ENCODE measurements around the gene SCGB1A1.
"Not testable (repeated sequence)": the region's sequence is repeated elsewhere in the genome, so short reads cannot be mapped to it uniquely, and the experiment has no call there.

SCGB1A1 gene

DNA sequence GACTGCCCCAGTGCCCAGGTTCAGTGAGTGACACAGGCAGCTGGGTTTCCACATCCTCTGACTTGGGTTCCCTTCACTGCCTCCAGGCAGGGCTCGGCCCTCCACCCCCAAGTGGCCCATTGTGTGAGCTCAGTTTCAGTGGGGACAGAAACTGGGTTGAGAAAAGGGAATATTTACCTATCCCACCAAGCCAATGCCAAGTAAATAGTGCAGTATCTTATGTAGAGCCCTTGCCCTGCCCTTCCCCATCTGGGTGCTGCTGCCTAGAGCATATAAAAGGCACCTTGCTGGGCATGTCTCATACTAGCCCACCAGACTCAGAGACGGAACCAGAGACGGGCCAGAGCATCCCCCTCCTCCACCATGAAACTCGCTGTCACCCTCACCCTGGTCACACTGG, at the start of gene SCGB1A1:
SCGB1A1 (plus strand) TSS at position 301 of the 400 bp plus-strand sequence; CDS start at position 364, 63 bp downstream.
- no peak for DNase-seq

DNA sequence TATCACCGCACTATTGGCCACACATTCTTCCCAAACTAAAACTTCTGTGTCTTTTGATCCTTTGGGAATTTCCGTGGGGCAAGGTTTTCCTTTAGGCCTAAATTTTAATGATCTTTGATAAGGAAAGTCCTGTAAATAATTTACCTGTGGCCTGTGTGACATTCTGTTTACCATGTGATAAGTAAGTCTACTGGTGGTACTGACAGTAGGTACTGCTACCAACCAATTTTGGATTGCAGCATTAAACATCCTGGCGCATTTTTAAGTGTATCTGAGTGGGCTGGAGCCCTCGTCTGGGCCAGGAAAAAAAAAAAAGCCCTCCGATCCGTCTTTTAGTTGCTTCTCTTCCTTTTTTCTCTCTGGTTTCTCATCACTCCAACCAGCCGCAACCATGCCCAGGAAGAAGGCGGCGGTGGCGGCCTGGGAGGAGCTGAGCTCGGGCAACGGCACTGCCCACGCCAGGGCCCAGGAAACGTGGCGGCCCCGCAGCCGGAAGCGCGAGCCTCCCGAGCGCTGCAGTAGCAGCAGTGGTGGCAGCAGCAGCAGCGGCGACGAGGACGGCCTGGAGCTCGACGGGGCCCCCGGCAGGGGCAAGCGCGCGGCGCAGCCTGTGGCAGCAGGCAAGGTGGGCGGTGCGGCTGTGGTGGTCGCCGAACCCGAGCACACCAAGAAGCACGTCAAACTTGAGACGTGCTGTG, 47.9 kb upstream of the SCGB1A1 start:
- peak; percentile 48 for DNase-seq

DNA sequence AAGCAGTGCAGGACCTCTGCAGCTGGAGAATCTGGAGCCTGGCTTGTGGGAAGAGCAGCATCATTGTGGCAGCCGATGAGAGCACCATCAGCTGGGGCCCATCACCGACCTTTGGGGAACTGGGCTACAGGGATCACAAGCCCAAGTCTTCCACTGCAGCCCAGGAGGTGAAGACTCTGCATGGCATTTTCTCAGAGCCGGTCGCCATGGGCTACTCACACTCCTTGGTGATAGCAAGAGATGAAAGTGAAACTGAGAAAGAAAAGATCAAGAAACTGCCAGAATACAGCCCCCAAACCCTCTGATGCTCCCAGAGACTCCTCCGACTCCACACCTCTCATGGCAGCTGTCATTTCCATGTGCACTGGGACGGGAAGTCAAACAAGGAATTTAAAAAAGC, 46.0 kb upstream of the SCGB1A1 start:
- no peak for DNase-seq

- DNase-seq: no peak
These were observed 45.2 kb upstream of the SCGB1A1 start for GRCh38 chr11:62373464-62374119.

- no peak for DNase-seq
These were observed 44.0 kb upstream of the SCGB1A1 start for GRCh38 chr11:62374801-62375200.

DNA sequence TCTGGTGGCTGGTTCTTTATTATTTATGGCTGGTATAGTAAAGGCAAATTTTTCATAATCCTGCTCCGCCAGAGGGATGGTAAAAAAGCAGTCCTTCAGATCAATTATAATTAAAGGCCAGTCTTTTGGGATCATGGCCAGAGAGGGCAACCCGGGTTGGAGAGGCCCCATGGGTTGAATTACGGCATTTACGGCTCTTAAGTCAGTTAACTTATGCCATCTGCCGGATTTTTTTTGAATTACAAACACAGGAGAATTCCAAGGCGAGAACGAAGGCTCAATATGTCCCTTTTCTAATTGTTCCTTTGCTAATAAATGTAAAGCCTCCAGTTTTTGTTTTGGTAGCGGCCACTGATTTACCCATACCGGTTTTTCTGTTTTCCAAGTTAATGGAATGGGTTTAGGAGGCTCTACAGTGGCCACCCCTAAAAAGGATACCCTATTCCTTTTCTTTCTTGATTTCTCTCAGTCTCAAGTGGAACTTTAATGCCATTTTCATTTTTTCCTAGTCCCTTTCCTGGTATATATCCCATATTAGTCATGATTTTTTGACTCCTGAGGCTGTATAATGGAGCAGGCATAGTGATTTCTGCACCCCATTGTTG, 40.3 kb upstream of the SCGB1A1 start:
- DNase-seq: not testable (repeated sequence)

GRCh38 chr11:62379586-62379985, 39.2 kb upstream of the SCGB1A1 start:
- DNase-seq: not testable (repeated sequence)

GRCh38 chr11:62380821-62381245, 38.0 kb upstream of the SCGB1A1 start:
- DNase-seq: peak; percentile 55

GRCh38 chr11:62383822-62384221, 35.0 kb upstream of the SCGB1A1 start:
- DNase-seq: no peak

DNA sequence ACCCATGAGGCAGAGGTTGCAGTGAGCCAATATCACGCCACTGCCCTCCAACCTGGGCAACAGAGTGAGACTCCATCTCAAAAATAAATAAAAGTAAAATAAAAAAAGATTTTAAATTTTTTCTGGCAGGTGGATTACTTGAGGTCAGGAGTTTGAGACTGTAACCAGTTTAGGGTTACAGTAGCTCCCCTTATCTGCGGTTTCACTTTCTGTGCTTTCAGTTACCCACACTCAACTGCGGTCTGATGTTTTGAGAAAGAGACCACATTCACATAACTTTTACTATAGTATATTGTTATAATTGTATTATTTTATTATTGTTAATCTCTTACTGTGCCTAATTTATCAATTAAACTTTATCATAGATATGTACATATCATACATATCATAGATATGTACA, 32.8 kb upstream of the SCGB1A1 start:
- not testable (repeated sequence) for DNase-seq

- DNase-seq: no peak
These were observed 31.5 kb upstream of the SCGB1A1 start for GRCh38 chr11:62387381-62387780.

- no peak for DNase-seq
These were observed 29.8 kb upstream of the SCGB1A1 start for GRCh38 chr11:62388999-62389398.

GRCh38 chr11:62390237-62390636, 28.6 kb upstream of the SCGB1A1 start:
- no peak for DNase-seq

DNA sequence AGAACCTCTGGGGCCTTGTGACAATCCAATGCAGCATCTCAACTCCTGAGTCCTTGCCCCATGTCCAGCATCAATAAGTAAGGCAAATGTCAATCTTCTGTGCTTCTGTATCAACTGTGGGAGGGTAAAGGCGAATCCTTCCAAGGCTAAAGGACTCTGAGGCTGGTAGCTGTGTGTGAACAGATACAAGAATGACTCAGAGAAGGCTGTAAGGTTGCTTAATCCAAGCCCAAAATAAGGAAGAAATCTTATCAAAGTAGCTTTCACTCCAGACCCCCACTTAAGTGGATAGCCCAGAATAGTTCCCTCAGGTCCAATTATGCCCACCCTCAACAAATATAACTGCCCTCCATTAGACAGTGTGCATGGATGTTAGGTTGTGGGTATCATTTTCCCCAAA, 28.1 kb upstream of the SCGB1A1 start:
- no peak for DNase-seq

- DNase-seq: no peak
These were observed 27.0 kb upstream of the SCGB1A1 start for GRCh38 chr11:62391642-62392425.

DNA sequence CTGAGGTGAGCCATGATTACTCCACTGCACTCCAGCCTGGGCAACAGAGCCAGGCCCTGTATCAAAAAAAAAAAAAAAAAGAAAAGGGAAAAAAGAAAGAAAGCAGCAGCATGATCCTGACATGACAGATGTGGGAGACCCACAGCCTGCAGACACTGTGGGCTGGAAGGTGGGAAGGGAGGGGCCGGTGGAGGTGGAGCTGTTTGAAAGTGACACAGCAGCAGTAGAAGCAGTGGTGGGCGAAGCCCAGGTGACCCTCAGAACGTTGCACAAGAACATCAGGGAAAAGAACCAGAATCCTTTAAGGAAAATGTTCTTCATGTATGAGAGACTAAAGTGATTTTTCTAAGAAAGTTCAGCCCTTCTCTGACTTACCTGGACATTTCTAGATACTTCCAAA, 26.3 kb upstream of the SCGB1A1 start:
- DNase-seq: no peak

- DNase-seq: no peak
These were observed 25.7 kb upstream of the SCGB1A1 start for GRCh38 chr11:62393061-62393611.

DNA sequence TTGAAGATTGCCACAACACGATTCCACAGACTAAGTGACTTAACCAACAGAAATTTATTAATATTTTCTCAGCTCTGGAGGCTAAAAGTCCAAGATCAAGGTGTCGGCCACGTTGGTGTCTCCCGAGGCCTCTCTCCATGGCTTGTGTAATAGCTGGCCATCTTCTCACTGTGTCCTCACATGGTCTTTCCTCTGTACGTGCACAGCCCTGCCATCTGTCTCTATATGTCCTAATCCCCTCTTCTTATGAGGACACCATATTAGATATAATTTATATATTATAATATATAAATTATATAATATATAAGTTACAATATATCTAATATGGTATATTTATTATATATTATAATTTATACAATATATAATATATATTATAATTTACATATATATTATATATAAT, 25.1 kb upstream of the SCGB1A1 start:
- no peak for DNase-seq

- peak; percentile 30 for DNase-seq
These were observed 23.9 kb upstream of the SCGB1A1 start for GRCh38 chr11:62394825-62395538.

DNA sequence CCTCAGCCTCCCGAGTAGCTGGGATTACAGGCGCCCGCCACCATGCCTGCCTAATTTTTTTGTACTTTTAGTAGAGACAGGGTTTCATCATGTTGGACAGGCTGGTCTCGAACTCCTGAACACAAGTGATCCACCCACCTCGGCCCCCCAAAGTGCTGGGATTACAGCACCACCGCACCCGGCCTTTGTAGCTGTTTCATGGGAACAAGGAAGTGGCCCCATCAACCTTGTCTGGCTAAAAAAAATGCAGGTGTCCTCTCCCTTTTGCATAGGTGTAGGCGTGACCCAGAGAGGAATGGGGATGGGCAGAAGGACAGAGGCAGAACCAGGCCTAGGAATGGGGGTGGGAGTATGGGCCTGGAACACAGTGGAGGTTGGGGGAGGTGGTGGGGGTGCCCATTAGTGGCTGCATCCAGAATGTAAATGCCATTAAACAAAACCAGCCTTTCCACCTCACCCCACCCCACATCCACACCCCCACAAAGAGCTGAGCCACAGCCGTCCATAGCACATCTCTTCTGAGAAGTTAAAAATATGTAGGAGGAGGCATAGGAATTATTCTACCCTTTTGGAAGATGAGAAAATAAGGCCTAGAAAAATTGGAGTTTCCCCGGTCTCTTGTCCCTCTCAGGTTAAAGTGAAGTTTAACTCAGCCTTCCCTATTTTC, 22.8 kb upstream of the SCGB1A1 start:
- no peak for DNase-seq

Data from activated T-cell treated with anti-CD3 and anti-CD28 coated beads, Interleukin-2, amount 50 U/mL, for 1 hour (primary cell).